ENCODE measurements around the gene ITPKB.

Gene ITPKB

DNA sequence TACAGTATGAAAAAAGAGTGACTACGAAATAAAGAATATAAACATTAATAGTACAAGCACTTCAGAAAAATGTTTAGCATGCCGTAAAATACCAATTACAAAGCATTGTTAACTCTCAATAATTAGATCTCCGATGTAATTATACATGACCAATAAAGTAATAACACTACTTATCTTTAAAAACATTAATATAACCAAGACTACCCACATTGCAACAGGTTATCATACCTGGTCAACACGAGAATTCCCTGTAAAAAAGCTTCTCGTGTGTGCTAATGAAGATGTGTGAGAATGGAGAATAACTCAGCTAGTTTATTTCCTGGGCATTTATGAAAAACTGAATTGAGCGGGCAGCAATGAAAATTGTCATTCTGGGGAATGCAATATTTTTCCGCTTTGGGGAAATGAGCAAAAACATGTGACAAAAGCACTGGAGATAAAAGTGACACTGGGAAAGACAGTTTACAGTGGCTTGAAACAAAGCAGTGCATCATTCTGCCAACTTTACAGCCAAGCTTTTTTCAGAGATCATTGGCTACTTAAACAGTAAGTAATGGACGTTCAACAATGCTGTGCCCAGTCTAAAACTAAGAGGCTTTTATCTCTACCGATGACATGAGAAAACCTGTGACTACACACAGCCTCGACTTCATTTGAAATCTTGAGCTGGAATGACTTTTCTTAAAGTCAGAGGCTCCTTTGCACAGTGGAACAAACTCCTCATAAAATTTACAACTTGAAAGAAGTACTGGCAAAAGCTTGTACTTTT lies 34.7 kb downstream of the ITPKB start:
- no peak for DNase-seq (ENCODE audit: low read depth)

DNA sequence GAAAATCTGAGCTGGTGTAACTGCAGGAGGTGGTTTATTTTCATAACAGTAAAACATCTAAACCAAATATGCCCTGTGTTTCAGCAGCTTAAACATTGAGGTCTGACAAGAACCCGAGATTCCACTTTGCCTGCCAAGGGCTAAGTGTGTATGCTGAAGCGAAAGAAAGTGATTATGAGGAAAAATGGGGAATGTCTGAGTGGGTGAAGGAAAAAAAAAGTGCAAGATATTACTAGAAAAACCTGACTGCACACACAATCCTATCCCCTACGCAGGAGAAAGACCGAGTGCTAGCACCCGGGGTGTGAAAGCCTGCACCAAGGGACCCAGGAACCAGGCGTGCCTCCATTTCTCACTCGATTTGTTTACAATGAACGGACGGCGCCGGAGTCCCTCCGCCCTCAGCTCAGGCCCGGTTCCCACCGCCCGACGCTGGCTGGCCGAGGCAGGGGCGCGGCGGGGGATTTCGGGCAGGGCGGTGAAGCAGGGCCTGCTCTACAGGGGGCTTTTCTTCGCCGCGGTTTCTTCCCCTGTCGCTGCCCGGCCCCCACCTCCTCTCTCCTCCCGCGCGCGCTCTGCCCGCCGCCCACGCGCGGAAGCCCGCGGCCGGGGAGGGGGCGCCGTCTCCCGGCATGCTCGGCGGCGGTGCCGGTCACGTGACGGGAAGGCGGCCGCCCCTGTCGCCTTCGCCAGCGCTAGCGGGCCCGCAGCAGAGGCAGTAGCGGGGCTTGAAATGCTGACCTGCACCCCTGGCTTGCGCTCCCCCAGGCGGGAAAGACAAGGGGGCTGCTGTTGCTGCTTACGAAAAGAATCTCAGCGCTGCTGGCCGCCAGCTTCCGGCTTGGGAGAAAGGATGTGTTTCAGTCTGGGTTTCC lies 35.9 kb downstream of the ITPKB start:
- DNase-seq (ENCODE audit: low read depth), result peak; percentile 79

DNA sequence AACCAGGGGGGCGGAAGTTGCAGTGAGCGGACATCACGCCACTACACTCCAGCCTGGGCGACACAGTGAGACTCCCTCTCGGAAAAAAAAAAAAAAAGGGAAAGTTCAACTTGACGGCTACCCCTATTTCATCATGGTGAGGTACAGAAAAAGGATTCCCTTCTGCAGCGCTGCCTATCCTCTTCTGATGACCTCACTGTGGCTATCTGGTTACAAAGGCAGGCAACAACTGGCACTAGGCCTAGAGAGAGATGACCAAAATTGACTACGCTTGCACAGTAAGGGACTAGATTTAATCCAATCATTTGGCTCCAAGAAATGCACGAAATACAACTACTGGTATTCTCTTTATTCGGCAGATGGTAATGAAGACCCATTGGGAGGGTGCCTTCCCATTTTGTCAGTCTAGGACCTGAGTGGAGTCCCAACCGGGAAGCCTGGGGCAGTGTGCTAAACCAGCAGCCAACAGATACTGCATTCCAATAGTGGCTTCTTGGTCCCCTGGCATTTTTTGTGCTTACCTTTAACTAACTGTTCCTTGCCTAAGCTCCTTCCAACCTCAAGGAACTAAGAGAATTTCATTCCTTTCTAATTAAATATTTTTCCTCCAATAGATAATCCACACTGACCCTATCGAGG lies 36.6 kb downstream of the ITPKB start:
- no peak for DNase-seq (ENCODE audit: low read depth)

DNA sequence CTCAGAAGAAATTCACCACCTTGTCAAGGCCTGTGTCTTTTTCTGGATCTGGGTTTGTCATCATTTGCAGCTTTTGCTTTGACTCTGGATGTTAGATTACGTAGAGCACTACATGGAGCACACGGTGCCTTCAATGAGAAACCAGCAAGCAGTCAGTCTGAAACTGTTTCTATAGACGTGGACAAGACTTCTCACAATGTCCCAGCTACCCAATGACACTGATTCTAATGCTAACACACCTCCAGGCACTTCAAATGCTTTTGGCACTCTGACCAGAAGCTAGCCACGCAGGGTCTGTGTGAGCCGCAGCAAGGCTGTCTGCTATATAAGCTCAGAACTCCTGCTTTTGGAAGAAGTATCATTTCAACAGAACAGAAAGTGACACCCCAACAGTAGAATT lies 38.2 kb downstream of the ITPKB start:
- no peak for DNase-seq (ENCODE audit: low read depth)

DNA sequence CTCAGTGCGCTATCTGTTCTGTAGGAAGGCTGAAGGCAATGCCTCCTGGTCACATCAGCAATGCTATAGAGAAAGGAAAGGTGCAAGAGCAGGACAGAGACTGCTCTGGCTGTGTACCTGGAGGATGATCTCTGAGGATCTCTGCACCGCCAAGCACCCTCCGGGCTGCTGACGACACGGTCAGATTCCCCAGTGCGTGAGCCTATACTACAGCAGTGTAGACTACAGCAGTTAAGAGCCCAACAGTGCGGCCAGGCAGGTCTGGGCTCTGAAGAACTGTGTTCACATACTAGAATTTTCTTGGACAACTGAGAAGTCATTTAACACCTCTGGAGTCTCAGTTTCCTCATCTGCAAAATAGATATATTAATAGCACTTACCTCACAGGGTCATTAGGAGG lies 39.9 kb downstream of the ITPKB start:
- no peak for DNase-seq (ENCODE audit: low read depth)

DNA sequence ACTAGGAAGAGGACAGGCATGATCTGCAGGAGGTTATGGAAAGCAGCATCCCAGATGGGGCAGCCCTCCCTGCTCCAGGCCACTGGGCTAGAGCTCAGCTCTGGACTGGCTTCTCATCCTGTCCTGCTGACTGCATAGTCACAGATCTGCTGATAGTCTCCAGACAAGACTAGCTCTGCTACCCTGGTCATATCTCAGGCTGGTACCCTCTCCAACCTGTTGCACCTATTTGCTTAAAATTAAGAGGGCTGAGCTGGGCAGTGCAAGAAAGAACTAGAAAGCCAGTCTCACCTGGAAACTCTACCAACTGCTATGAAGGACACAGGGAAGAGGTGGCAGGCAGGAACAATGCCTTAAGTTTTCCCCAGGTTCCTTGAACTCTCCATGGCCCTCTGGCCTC lies 40.4 kb downstream of the ITPKB start:
- no peak for DNase-seq (ENCODE audit: low read depth)

DNA sequence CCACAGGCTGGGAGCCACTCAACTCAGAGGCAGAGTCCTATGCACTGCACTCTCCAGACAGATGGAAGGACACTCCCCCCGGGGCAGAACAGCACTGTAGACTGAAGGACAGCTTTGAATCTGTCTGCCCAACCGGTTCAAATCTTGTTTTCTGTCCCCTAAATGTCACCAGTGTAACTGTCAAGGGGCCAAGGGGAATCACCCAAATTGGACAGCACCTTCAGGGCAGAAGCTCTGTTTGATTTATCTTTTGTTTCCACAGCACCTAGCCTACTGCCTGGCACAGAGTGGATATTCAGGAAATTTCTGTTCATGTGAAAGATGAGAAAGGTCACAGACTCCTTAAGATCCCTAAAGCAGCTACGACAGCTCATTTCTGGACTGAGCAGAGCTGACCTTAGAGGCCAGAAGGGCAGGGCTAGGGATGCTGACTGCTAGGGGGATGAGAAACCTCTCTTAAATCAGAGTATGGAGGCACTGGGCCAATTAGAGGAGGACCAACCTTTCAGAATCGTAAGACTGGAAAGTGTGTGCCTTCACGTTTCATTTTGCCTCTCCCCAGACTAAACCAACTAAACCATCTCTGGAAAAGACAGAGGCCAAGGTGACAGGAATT lies 41.0 kb downstream of the ITPKB start:
- DNase-seq (ENCODE audit: low read depth), result no peak

DNA sequence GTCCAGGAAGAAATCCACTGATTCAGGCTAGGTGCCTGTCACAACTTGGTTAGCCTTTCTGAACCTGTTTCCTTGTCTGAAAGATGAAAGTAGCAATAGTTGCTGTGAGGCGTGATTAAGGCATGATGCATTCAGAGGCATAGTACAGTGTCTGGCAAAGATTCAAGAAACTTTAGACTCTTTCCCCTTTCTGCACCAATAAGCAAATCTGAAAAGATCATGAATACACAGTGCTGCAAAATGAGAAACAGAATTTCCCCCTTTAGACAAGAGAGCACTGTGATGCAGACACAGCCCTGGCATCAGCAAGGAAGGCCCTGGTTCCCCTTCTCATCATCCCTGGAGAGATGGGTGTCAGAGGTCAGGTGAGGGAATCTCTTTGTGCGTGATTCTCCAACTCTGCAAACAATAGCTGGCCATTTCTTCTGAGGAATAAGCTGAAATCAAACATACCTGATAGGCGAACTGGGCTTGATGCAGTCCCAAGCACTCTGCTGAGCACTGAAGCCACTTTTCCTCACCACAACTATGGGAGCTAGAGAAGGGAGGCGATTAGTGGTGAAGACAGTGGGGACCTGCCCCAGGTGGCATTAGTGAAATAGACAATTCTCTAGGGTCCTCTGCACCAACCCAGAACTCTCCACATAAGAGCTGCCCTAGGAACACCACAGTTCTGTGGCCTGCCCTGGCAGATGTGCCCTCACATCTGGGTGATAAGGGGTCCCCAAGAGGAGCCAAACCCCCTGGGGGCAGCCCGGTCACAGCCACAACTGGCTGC lies 41.7 kb downstream of the ITPKB start:
- DNase-seq (ENCODE audit: low read depth), result no peak

DNA sequence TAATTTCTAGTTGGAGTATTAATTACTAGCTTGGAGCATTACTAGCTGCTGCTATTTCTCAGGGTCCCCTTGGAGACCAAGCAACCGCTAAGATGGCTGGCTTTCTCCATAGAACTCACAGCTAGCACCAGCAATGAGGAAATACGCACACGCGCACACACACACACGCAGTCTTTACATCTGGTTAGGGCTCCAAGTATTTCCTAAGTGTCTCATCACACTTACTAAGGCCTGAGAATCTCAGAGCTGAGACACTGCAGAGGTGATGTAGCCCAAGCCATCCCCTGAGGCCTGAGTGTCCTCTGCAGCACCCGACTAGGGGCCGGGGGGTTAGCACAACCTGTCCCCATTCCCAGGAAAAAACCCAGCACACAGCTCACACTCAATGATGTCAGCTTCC lies 42.5 kb downstream of the ITPKB start:
- no peak for DNase-seq (ENCODE audit: low read depth)

DNA sequence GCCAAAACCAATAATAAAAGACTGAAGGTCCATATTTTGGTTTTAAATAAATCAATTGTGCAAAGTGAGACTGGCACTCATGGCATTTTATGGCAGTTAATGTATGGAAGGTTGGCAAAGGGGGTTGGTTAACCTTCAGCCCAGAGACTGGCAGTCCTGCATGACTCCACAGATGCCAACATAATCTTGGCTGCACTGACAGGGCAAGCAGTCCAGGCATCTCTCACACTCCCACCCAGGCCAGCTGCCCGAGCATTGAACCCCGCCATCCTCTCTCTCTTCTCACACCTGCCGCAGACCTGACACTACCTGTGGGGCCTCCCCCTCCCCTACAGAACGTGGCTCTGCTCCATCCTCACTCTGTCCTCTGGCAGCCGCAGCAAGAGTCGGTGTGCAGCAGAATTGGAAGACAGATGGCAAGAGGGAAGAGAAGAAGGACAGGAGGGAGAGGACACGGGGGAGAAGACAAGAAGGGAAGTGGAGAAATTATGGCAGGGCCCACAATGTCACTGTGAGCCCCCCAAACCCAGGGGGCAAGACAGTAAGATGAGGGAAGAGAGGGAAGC lies 43.7 kb downstream of the ITPKB start:
- DNase-seq (ENCODE audit: low read depth), result no peak

DNA sequence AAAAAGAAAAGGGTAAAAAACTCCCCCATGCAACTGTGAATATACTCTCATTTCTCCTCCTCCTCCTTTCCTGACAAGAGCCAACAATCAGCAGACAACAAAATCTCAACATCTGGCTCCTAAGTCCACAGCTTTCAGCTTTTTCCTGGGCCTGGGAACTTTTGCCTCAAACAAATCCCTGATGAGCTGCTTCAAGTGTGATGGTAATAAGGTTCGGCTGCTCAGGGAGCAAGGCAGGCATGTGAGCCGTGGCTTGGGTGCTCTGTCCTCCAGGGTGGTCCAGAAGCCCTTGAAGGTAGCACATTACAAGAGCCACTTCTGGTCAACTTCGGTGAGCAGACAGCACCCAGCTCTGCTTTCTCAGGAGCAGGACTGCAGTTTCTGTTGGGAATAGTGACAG lies 46.3 kb downstream of the ITPKB start:
- DNase-seq (ENCODE audit: low read depth), result no peak

DNA sequence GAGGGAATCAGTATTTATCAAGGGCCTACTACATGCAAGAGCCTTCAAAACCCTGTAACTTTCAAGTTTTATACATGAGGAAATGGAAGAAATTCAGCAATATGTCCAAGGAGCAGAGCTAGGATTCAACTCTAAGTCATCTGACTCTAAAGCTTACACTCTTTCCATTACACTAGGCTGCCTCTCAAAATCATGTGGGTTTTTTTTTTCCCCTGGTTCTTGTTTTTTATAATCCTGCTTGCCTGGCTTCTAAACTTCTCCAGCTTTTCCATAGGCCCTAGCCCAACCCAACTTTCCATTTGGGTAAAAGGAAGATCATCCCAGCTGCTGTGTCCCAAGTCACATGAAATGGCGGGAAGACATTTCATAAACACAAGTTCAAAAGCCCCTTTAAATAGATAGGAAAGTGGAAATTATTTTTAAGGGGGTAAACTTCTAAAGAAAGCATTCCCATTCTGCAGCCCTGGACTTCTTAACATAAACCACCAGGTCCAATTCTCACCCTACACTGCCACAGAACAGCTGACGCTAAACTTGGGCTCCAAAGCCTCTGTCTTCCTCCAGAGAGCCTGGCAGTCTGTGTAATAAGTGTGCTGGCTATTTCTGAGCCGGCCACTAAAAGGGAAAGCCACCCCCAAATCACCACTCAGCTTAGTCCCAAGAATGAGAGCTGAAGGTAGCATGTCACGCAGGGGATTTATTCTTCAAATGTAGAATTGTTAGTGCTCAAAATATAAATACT lies 46.9 kb downstream of the ITPKB start:
- DNase-seq (ENCODE audit: low read depth), result no peak

DNA sequence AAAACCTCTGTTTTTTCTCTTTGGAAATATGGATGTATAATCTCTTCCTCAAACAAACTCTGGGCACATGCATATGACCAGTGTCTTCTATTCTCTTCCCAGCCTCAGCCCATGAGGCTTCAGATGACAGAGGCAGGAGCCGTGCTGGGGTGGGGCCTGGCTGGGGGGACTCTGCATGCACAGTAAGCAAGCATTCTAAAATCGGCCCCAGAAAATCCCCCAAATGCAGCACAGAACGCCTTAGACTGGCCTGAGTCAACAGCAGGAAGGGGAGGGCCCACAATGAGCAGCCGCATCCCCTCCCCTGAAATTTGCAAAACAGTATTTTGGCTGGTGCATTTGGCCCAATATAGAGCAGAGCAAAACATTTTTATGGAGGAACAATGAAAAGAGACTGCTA lies 47.8 kb downstream of the ITPKB start:
- peak; percentile 32 for DNase-seq (ENCODE audit: low read depth)

DNA sequence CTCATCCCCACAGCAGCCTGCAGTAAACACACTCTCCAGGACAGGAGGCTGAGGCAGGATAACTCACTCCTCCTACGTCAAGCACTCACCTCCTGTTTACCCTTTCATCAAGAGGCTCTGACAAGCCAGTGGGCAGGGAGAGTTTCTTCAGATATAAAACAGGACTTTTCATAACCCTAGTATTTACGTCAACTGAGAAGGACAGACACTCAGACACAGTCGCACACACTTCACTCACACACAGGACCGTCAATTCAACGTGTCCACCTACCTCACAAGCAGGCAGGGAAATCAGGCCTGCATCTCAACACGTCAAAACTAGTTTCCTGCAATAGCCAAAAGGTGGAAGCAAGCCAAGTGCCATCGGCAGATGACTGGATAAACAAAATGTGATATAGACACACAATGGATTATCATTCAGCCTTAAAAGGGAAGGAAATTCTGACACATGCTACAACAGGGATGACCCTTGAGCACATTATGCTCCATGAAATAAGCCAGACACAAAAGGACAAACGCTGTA lies 48.6 kb downstream of the ITPKB start:
- DNase-seq (ENCODE audit: low read depth), result no peak

DNA sequence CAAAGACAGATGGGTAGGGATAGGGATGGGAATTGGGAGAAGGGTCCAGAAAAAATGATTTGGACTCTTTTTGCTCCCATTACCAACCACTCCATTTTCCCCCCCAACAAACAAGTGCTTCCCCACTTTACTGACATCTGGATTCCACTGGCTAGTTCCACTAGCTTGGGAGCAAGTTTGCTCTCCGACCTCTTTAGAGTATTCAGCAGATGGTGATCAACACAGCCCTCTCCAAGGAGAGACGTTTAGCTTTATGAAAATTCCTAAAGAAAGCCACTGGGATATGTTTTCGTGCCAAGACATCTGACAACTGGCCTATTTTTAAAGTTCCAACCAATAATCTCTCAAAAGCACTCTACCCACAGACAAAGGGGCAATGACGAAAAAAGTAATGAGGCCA lies 50.3 kb downstream of the ITPKB start:
- no peak for DNase-seq (ENCODE audit: low read depth)

DNA sequence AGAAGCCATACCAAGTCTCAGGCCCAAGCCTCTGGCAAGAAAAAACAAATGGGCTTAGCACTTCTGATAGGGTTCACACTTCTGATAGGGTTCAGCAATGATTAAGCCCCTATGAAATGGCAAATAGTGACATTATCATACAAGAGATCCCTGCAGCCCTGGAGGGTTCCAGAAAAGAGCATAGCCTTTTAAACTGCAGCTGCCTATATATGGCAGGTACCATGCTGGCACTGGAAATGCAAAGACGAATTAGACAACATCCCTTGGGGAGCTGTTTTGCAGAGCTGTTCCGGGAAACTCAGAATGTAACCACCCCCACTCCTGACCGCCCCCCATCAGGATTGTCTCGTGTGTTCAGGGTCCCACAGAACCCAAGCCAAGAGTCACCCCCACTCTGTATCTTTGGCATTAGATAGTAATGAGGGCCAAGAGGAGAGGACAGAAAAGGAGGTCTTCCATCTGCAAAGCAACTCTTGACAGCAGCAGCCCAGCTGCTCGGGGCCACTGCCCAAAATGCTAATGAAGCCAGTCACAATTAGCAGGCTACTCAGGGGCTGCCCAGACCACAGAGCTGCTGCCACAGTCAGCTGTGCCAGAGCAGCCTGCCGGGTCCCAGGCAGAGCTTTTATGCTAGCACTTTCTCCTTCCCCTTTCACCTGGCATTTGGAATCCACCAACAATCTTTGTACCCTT lies 50.9 kb downstream of the ITPKB start:
- DNase-seq (ENCODE audit: low read depth), result no peak

DNA sequence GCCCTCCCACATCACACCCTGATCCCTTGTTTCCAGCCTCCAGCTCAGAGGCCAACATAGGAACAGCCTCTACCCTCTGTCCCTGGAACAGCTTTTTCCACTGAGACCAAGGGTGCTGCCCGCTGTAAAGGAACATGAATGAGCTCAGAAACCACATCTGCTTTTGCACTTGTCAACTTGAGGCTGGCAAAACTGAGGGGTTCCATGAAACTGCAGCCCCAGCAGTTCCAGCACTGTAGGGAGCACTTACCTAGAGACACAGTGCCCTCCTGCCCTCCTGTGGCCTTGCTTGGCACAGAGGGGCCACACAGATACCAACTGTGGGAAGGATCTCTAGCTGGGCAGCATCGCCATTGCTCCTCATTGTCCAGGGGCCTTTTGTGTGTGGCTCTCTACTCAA lies 51.7 kb downstream of the ITPKB start:
- DNase-seq (ENCODE audit: low read depth), result no peak

DNA sequence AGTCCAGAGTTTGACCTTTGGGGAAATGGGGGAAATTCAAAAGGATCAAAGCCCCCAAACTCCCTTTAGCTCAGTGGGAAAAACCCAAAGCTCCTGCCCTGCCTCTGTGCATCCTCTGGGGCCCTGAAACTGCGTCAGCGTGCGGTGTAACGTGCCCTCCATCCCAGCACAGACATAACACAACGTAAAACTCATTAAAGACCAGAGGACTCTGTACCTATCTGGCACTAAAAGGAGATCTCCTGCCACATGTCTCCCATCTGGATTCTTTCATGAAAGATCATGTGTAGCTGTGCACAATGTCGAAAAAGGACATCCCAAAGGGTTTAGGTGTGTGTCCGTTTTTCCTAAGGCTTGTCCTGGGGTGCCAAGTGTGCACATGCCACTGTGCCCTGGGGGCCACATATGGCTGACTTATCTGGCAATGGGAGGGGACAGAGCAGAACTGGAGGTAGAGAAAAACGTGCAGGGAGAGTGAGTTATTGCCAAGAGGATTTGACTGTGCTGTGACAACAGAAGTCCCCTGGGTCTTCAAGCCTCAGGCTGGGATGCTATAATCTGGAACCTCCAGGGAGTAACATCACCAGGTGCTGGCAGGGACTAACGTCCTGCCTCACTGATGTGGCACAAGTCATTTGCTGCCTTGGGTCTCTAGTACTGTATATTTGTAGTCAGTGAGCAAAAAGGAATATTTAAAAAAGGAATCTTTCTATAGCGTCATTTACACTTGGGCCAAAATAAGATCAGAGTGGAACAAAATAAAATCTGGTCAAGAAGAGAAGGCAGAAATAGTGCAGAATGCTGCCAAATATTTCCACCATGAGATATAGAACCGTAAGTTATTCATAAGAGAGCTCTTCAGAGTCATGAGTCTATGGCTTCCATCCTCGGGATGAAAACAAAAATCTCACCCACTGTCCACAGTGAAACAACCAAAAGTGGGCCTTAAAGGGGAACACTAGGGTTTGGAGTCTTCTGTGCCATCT lies 52.3 kb downstream of the ITPKB start:
- no peak for DNase-seq (ENCODE audit: low read depth)
